Transverse colon (tissue), 4 donors: ENCODE measurements around the gene C3orf20.

Experiments used
- CTCF ChIP-seq, 5 experiments: fragments of 200-600 bp in 3 of 5; fragments of 450-650 bp in 2 of 5; sonication (generic) in 3 of 5; IDR thresholded peaks; 1 replicate in 2 of 5; 2 replicates in 3 of 5; pipeline ENCODE4 v1.5.1; 2016 to 2017; ENCODE audit warnings: antibody characterized with exemption in 5 of 5, inconsistent platforms in 3 of 5, mild to moderate bottlenecking in 2 of 5, moderate library complexity in 1 of 5
- EP300 ChIP-seq: sonication (generic); formaldehyde crosslinking; IDR thresholded peaks from one replicate; pipeline ENCODE4 v1.6.1; 2017; ENCODE audit warnings: antibody characterized with exemption, low read depth
- POLR2A ChIP-seq: fragments of 450-650 bp; IDR thresholded peaks from one replicate; pipeline ENCODE4 v1.6.1; 2016; ENCODE audit warnings: antibody characterized with exemption, mild to moderate bottlenecking, moderate library complexity
- POLR2AphosphoS5 ChIP-seq, 3 donors: sonication (generic); formaldehyde crosslinking; IDR thresholded peaks; one replicate each; pipeline ENCODE4 v1.6.1; 2016; ENCODE audit warnings: antibody characterized with exemption in 3 of 3

- no peak for TF ChIP-seq CTCF (IDR thresholded peaks at IDR 0.05)
- TF ChIP-seq POLR2AphosphoS5 (IDR thresholded peaks at IDR 0.05) = no peak
- no peak for TF ChIP-seq POLR2A
- TF ChIP-seq EP300 = no peak
Measured at GRCh38 chr3:14741510-14741909, 66.6 kb downstream of the C3orf20 start.
